Endothelial cell (in vitro differentiated cells): ENCODE data around the gene GPC2. TPM values are rescaled to one million over a fixed set of nuclear protein-coding genes. Genes with fewer than 3 reads are reported as not detected.
A peak's percentile ranks its signal among the peaks of the same experiment; 100 is the strongest.
"Not testable (repeated sequence)": the region's sequence is repeated elsewhere in the genome, so short reads cannot be mapped to it uniquely, and the experiment has no call there.

Experiments used
- DNase-seq: peaks from one replicate; pipeline ENCODE4 v3.0.0; 2021; ENCODE audit warnings: low spot score
- H3K27ac Mint-ChIP-seq: one replicate; pipeline ENCODE4 v1.8.0; 2021; ENCODE audit warnings: mixed read lengths, inconsistent platforms; ENCODE audit not compliant: unreplicated experiment
- H3K27me3 Mint-ChIP-seq: one replicate; pipeline ENCODE4 v1.8.0; 2021; ENCODE audit warnings: mild to moderate bottlenecking, moderate library complexity, mixed read lengths, inconsistent platforms; ENCODE audit not compliant: unreplicated experiment
- H3K36me3 Mint-ChIP-seq: one replicate; pipeline ENCODE4 v1.8.0; 2021; ENCODE audit warnings: mild to moderate bottlenecking, low read depth, mixed read lengths, inconsistent platforms; ENCODE audit not compliant: unreplicated experiment
- H3K4me1 Mint-ChIP-seq: one replicate; pipeline ENCODE4 v1.8.0; 2021; ENCODE audit warnings: mild to moderate bottlenecking, mixed read lengths, inconsistent platforms; ENCODE audit not compliant: unreplicated experiment
- H3K4me3 Mint-ChIP-seq: one replicate; pipeline ENCODE4 v1.8.0; 2021; ENCODE audit warnings: mild to moderate bottlenecking, mixed read lengths, inconsistent platforms; ENCODE audit not compliant: unreplicated experiment
- H3K9me3 Mint-ChIP-seq: one replicate; pipeline ENCODE4 v1.8.0; 2021; ENCODE audit warnings: mixed read lengths, inconsistent platforms; ENCODE audit not compliant: unreplicated experiment
- total RNA-seq: library from RNA; stranded (reverse); fragmentation: NEBNext Ultra II Directional; extraction: Animal tissue kit (Norgen Biotek cat#: 25700); gene quantifications from one replicate; pipeline ENCODE4 v1.2.1, GENCODE V29; 2021; ENCODE audit not compliant: unreplicated experiment
- TF ChIP-seq, protein P1 (sequence below): fragments of 200-600 bp; sonication (generic); IDR thresholded peaks from one replicate; pipeline ENCODE4 v1.5.0; 2021; ENCODE audit warnings: antibody characterized with exemption; ENCODE audit not compliant: unreplicated experiment

GPC2 gene
- total RNA-seq, 1 donor from 2014 or later: 27.2 TPM

DNA sequence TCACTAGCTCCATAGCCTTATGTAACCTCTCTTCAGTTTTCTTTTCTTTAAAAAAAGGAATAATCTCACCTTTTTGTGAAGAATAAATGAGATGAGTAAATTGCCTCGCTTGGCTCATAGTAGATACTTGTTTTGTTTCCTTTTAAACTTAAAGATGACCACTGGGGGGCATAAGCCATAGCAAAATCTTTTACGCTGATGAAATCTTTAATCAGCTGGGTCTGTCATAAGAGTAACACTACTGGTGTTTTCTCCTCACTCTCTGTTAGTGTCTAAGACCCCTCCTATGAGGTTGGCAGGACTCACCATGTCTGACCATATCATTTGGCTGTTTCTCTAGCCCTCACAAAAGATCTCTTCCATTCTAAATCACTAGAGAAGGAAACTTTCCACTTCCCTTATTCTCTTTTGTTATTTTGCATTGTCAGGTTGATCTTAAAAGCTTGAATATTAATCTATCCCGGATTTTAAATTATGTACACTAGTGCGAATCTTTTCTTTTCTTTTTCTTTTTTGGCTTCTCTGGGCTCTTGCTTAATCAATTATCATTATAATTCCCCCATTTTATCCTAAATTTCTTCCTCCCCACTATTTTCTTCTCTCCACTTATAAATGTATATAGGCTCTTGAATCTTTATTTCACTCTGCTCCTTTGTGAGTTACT is 13.0 kb upstream of the GPC2 start:
- TF ChIP-seq, protein P1, sequence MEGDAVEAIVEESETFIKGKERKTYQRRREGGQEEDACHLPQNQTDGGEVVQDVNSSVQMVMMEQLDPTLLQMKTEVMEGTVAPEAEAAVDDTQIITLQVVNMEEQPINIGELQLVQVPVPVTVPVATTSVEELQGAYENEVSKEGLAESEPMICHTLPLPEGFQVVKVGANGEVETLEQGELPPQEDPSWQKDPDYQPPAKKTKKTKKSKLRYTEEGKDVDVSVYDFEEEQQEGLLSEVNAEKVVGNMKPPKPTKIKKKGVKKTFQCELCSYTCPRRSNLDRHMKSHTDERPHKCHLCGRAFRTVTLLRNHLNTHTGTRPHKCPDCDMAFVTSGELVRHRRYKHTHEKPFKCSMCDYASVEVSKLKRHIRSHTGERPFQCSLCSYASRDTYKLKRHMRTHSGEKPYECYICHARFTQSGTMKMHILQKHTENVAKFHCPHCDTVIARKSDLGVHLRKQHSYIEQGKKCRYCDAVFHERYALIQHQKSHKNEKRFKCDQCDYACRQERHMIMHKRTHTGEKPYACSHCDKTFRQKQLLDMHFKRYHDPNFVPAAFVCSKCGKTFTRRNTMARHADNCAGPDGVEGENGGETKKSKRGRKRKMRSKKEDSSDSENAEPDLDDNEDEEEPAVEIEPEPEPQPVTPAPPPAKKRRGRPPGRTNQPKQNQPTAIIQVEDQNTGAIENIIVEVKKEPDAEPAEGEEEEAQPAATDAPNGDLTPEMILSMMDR: peak; percentile 25
- H3K27ac Mint-ChIP-seq: no peak overlapping the region
- peaks cover 3% of the 10 kb centered on the region for H3K27me3 Mint-ChIP-seq
- H3K36me3 Mint-ChIP-seq: no peaks in the 10 kb centered on the region
- DNase-seq: no peak
- H3K9me3 Mint-ChIP-seq: no peaks in the 10 kb centered on the region
- H3K4me3 Mint-ChIP-seq: no peak overlapping the region
- H3K4me1 Mint-ChIP-seq: peaks cover 7% of the 10 kb centered on the region

DNA sequence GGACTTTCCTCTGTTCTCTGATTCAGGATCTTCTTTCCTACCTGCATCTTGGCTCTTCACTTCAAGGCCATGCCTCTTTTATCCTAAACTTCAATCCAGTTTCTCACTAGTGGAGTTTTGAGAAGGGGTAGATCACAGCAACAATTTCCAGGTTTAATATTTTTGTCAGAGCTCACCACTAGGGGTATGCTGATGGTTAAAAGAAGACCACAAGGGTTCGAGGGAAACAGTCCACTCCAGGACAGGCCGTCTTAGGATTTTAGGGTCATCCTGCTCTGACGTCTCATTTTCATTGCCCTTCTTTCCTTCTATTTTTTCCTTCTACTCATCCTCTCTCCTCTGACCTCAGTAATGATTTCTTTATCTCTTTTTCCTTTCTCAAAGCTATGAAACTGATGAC is 11.9 kb upstream of the GPC2 start:
- Mint-ChIP-seq H3K9me3 (no peaks in the 10 kb centered on the region), H3K4me3 (no peak overlapping the region), H3K36me3 (no peaks in the 10 kb centered on the region), H3K27ac (no peak overlapping the region), H3K4me1 (peaks cover 7% of the 10 kb centered on the region), H3K27me3 (peaks cover 3% of the 10 kb centered on the region)
- TF ChIP-seq, protein P1: no peak
- no peak for DNase-seq

GRCh38 chr7:100185726-100186125 is 8.5 kb upstream of the GPC2 start:
- Mint-ChIP-seq H3K4me1 (peaks cover 19% of the 10 kb centered on the region), H3K36me3 (no peaks in the 10 kb centered on the region), H3K27ac (no peak overlapping the region), H3K27me3 (peaks cover 4% of the 10 kb centered on the region), H3K9me3 (no peaks in the 10 kb centered on the region), H3K4me3 (no peak overlapping the region)
- TF ChIP-seq, protein P1: no peak
- DNase-seq: no peak

DNA sequence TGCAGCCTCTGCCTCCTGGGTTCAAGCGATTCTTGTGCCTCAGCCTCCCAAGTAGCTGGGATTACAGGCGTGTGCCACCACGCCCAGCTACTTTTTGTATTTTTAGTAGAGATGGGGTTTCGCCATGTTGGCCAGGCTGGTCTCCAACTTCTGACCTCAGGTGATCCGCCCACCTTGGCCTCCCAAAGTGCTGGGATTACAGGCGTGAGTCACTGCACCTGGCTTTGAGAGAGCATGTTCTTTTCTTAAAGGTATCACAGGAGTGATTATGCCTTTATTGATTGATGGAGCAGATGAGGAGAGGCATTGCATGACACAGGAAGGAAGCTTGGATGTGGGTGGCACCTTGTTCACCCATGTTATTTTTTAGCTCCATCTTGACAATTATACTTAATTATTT is 5.9 kb upstream of the GPC2 start:
- H3K27me3 Mint-ChIP-seq, DNase-seq, H3K9me3 Mint-ChIP-seq, H3K4me3 Mint-ChIP-seq, H3K27ac Mint-ChIP-seq, H3K36me3 Mint-ChIP-seq: not testable (repeated sequence)
- peaks cover 16% of the 10 kb centered on the region for H3K4me1 Mint-ChIP-seq

GRCh38 chr7:100182616-100183015 is 5.4 kb upstream of the GPC2 start:
- H3K27me3 Mint-ChIP-seq, H3K4me3 Mint-ChIP-seq, DNase-seq, H3K27ac Mint-ChIP-seq, H3K9me3 Mint-ChIP-seq, H3K36me3 Mint-ChIP-seq: not testable (repeated sequence)
- H3K4me1 Mint-ChIP-seq: peaks cover 16% of the 10 kb centered on the region

DNA sequence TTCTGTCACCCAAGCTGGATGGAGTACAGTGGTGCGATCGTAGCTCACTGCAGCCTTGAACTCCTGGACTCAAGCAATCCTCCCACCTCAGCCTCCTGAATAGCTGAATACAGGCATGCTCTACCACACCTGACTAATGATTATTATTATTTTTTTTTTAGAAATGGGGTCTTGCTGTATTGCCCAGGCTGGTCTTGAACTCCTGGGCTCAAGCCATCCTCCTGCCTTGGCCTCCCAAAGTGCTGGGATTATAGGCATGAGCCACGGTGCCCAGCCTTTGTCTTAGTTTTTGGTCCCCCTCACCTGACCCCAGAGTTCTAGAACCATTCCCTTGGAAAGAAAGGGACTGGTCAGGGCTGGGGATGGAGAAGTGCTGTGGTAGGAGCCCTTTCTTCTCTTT is 2.9 kb upstream of the GPC2 start:
- H3K27me3 Mint-ChIP-seq: peaks cover 10% of the 10 kb centered on the region
- not testable (repeated sequence) for H3K9me3 Mint-ChIP-seq, H3K36me3 Mint-ChIP-seq, DNase-seq, H3K27ac Mint-ChIP-seq, H3K4me3 Mint-ChIP-seq
- H3K4me1 Mint-ChIP-seq: peaks cover 28% of the 10 kb centered on the region
